GM19351 (cell line): Measurements from ENCODE around the gene RAMACL.

Source experiments
- ATAC-seq: cut with Tn5 transposase; IDR thresholded peaks from one replicate; pipeline ENCODE4 v1.9.1; 2021; ENCODE audit warnings: mild to moderate bottlenecking, moderate library complexity; ENCODE audit not compliant: unreplicated experiment

RAMACL gene

DNA sequence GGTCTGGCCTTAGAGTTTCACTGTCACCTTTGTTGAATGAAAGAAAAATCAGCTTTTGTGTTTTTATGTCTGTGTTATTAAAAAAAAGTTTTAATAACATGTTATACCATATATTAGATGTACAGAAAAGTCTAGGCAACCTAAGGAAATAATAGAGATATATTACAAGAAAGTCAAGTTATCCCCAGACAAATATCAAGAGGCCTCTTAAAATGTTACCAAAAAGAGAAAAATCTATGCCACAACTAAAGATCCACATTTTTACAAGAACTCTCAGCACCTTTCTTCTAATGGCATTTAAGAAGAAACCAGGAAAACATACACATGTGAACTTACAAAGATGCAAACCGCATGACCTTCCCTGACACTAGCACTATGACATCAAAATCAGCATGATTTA is 26.8 kb downstream of the RAMACL start:
- ATAC-seq: no peak

DNA sequence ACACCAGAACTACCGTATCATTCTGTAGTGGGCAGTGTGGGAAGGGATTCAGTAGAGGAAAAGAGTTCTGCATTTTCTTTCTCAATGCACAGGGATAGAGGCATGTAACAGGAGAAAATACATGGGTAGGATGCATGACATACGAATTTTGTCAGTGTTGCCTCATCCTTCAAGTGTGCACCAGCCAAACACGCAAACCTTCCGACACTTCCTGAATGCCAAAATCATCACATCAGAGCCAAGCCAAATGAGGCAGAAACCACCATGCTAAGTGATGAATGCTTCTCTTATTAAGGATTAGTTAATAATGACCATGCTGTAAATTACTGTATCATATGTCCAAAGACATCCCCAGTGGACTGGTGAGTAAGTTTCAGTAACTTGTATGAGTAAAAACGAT is 27.3 kb downstream of the RAMACL start:
- no peak for ATAC-seq

DNA sequence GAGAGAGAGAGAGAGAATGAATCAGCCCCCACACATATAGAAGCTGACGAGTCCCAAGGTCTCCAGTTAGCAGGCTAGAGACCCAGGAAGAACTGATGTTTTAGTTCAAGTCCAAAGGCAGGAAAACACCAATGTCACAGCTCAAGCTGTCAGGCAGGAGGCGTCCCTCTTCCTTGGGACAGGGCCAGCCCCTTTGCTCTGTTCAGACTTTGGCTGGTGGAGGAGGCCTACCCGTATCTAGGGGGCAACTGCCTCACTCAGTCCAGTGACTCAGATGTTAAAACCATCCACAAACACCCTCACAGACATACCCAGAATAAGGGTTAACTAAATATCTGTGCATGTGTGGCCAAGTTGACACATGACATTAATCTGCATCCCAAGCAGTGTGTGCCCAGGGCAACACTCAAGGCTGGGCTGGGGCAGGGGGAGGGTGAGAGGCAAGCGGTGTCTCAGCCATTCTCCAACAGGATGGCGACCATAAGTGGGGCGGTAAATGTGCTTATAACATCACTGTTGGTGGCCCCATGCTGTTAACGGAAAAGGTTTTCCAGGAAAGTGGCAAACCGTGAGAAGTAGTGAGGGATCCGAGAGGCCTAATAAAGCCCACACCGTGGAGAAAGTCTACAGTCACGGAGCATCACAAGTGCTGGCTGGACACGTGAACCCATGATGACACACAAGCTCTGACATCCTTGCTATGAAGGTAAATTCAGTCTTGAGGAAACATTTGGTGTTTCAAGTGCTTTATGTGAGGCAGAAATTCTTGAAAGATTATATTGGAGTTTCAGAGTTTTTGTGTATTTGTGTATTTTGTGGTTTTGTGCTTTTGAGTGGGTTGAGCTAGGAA is 28.1 kb downstream of the RAMACL start:
- ATAC-seq: no peak

GRCh38 chr6:166556863-166557322 is 29.6 kb downstream of the RAMACL start:
- ATAC-seq: no peak

GRCh38 chr6:166556336-166556735 is 30.1 kb downstream of the RAMACL start:
- ATAC-seq: no peak

DNA sequence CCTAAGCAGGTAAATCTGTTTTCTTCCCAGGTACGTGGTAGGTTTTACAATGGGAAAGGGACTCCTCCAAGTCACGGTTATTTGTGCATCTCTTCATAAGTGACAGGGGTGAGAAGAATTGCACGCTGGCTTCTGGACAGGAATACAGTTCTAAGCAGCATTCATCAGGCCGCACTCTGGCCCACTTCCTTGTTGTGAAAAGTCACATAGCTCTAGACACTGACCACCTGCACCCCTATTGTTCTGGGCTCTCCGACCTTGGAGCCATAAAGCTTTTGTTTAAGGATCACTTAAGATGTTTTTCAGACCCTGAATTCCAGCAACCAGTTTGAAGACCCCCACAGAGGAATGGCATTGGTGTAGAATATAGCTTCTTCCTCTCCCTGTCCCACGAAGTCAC is 31.4 kb downstream of the RAMACL start:
- ATAC-seq: no peak

DNA sequence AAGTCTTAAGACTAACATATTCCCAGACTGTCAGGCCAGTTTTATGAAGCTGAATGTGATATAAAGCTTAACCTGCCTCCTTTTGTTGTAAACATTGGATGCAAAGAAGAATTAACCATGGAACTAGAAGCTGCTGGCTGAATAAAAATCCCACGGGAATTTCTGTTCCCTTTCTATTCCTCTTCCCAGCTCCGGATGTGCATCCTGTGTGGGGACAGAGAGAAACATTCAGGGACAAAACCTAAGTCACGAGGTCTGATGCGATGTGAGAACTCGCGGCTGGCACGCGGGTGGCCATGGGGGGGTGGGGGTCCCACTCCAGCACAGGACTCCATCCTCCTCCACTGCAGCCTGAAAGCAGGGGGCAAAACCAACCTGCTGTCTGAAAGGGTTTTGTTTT is 32.2 kb downstream of the RAMACL start:
- ATAC-seq: no peak

- no peak for ATAC-seq
Observed at GRCh38 chr6:166553563-166554271, 32.8 kb downstream of the RAMACL start.

DNA sequence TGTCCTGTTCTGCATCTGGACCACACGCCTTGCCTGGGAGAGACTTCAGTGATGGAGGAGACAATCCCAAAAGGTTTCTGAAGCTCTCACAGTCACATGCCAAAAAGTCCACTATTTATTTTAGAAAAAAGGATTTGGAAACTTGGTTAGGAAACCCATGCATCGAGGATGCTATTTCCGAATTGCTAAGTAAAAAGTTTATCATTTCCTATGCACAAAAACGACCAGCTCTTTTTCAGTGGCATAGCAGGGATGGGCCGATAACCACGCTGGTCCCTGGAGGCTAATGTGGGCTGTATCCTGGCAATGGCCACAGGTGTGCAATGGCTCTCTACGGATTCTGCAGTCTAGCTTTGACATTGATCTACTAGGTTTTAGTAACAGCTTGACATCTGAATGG is 33.9 kb downstream of the RAMACL start:
- ATAC-seq: no peak

GRCh38 chr6:166551754-166552495 is 34.6 kb downstream of the RAMACL start:
- no peak for ATAC-seq

GRCh38 chr6:166546653-166547052 is 39.8 kb downstream of the RAMACL start:
- no peak for ATAC-seq

DNA sequence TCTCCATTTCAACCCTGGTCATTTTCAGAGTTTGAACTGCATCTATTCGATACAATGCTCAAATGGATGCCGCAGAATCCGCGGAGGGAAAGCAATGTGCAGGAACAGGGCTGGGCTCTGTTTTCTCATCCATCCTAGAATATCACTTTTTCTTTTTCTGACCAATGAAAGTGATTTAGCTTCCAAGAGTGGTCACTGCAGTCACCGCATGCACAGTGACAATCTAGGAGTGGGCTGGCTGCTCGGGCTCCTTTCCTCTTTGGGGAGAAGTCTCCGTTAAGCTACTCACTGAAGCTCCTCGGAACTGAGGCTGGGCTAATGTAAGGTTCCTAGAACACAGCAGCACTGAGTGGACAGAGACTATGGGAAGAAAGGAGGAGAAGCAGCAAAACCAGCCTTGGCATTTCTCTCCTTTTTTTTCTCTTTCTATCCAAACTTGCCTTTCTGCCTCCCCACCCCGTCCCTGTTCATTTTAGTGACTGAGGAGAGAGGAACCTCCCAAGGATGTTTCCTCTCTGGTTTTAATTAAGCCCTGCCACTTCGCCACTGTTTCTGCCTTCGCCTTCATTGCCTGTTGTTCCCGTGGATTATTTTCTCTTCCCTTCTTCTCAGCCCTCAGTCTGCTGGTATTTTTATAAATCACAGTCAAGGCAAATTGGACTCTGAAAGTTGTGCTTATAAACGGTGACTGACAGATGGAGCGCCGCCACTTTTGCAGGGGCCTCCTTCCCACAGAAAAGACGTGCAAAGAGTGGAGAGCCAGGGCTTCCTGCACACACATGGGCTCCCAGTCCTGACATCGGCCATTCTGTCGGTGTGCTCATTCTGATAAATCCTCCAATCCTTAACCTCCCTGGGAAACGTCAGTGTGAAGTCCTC is 41.1 kb downstream of the RAMACL start:
- ATAC-seq: no peak

DNA sequence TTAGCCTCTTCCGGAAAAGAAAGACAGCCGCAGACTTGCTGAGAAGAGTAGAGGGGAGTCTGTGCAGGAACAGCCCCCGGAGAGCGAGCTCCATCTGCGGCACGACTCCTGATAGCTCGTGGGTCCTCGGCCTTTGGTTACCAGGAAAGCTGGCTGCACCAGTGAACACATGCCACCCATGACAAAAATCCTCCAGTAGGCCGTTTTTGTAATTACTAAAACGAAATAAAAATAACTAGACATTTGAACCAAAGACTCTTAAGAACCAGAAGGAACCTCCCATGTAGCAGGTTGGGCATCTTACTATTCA is 42.2 kb downstream of the RAMACL start:
- ATAC-seq: no peak

- no peak for ATAC-seq
Observed at GRCh38 chr6:166543603-166544295, 42.7 kb downstream of the RAMACL start.

DNA sequence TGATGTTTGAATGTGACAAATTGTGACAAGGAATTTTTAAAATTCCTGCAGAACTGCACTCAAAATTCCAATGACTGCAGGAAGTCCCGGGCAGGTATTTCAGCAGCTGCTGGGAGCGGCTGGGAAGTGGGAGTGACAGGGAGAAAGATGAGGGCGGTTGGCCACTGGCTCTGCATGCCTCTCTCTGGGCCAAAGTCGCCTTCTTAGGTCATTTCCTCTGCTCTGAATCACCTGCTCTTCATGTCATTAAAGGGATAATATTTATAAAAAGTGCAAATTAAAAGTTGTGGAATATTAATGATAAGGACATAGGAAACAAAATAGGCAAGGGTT is 43.9 kb downstream of the RAMACL start:
- no peak for ATAC-seq

DNA sequence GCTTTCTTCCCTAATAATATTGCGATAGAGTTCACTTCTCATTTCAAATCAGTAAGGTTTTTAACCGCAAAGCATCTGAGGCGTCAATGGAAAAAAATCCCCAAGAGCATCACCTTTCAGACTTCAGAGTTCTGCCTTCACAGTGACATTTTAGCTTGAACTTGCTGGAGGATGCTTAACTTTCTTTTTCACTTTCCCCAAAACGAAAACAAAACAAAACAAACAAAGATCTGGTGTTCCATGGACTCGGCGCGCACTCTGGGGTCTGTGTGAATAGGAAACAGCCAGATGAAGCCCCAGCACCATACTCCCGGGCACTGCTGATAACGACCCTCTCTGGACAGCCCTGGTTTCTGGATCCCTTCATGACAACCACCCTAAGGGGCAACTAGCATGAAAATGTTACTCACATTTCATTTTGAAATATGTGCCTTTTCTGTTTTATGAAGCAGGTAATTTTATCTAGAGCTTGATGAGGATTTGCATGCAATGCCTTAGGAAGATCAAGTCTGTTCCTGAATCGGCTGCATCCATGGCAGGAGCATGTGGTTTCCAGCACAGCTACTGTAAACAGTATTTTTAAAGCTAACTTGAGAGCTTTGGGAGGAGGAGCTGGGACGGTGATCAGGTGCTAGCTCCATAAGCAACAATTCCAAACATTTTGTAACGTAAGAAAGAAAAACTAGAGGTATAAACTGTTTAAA is 44.5 kb downstream of the RAMACL start:
- ATAC-seq: peak; percentile 24

GRCh38 chr6:166541366-166541765 is 45.1 kb downstream of the RAMACL start:
- ATAC-seq: no peak

DNA sequence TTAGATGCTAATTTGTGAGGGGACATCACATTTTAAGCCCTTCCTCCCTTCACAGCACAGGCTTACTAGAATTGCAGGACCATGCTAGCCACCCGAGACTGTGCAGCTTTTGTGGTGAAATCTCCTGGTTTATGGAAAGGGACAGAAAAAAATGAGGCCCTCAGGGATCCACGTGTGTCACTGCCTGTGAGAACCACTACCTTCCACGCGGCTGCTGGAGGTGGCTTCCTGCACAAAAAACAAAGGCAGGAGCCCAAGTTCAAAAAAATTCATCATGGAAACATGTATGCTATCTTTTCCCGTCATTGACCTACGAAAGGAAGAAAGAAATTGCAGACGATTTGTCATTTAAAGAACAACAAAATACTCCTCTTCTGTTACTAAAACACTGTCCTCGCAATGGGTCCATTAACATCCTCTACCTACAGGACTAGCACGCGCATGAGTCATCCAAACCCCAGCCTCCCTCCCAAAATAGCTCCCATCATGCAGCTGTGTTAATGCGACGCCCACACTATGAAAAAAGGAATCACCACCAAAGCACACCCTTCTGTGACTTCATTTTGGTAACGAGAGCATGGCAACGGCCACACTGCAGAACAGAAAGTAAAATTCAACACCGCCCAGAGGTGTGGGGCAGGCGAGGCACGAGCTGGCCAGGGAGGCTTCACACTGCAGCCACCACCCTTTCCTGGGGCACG is 45.7 kb downstream of the RAMACL start:
- peak; percentile 96 for ATAC-seq

GRCh38 chr6:166539543-166539942 is 46.9 kb downstream of the RAMACL start:
- ATAC-seq: no peak
